ENCODE measurements around the gene TSPEAR. TPM values are rescaled to one million over a fixed set of nuclear protein-coding genes. Genes with fewer than 3 reads are reported as not detected.
"Not testable (repeated sequence)": the region's sequence is repeated elsewhere in the genome, so short reads cannot be mapped to it uniquely, and the experiment has no call there.

TSPEAR gene
- total RNA-seq, 1 donor from 2014 or later, result 0.34 TPM

- Mint-ChIP-seq H3K9me3 (peaks cover 5% of the 10 kb centered on the region), H3K36me3 (no peaks in the 10 kb centered on the region), H3K4me3 (no peak overlapping the region), H3K4me1 (ENCODE audit: unreplicated experiment) (no peaks in the 10 kb centered on the region), H3K27ac (no peak overlapping the region), H3K27me3 (peaks cover 3% of the 10 kb centered on the region)
- no peak for TF ChIP-seq CTCF (conservative IDR thresholded peaks at IDR 0.05)
- DNase-seq (ENCODE audit: extremely low spot score, unreplicated experiment), result no peak
These were observed 135.9 kb downstream of the TSPEAR start for GRCh38 chr21:44575307-44576024.

GRCh38 chr21:44574457-44575306, 136.7 kb downstream of the TSPEAR start:
- Mint-ChIP-seq H3K4me1 (ENCODE audit: unreplicated experiment) (no peaks in the 10 kb centered on the region), H3K36me3 (no peaks in the 10 kb centered on the region), H3K9me3 (peaks cover 5% of the 10 kb centered on the region), H3K4me3 (no peak overlapping the region), H3K27ac (no peak overlapping the region), H3K27me3 (peaks cover 3% of the 10 kb centered on the region)
- no peak for DNase-seq (ENCODE audit: extremely low spot score, unreplicated experiment)
- no peak for TF ChIP-seq CTCF (conservative IDR thresholded peaks at IDR 0.05)

DNA sequence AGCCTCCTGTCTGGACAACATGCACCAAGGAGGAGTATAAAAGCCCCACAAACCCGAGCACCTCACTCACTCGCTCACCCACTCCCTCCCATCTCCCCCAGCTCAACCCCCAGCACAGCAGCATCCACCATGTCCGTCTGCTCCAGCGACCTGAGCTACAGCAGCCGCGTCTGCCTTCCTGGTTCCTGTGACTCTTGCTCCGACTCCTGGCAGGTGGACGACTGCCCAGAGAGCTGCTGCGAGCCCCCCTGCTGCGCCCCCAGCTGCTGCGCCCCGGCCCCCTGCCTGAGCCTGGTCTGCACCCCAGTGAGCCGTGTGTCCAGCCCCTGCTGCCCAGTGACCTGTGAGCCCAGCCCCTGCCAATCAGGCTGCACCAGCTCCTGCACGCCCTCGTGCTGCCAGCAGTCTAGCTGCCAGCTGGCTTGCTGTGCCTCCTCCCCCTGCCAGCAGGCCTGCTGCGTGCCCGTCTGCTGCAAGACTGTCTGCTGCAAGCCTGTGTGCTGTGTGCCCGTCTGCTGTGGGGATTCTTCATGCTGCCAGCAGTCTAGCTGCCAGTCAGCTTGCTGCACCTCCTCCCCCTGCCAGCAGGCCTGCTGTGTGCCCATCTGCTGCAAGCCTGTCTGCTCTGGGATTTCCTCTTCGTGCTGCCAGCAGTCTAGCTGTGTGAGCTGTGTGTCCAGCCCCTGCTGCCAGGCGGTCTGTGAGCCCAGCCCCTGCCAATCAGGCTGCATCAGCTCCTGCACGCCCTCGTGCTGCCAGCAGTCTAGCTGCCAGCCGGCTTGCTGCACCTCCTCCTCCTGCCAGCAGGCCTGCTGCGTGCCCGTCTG, 137.5 kb downstream of the TSPEAR start, which contains the start of gene KRTAP10-4:
Gene KRTAP10-4 (plus strand): TSS at position 100 of the 827 bp plus-strand sequence. CDS start 30 bp downstream, at position 130.
- not testable (repeated sequence) for DNase-seq (ENCODE audit: extremely low spot score, unreplicated experiment); H3K4me1 Mint-ChIP-seq (ENCODE audit: unreplicated experiment); H3K27me3 Mint-ChIP-seq; H3K27ac Mint-ChIP-seq; H3K4me3 Mint-ChIP-seq; H3K9me3 Mint-ChIP-seq; H3K36me3 Mint-ChIP-seq

DNA sequence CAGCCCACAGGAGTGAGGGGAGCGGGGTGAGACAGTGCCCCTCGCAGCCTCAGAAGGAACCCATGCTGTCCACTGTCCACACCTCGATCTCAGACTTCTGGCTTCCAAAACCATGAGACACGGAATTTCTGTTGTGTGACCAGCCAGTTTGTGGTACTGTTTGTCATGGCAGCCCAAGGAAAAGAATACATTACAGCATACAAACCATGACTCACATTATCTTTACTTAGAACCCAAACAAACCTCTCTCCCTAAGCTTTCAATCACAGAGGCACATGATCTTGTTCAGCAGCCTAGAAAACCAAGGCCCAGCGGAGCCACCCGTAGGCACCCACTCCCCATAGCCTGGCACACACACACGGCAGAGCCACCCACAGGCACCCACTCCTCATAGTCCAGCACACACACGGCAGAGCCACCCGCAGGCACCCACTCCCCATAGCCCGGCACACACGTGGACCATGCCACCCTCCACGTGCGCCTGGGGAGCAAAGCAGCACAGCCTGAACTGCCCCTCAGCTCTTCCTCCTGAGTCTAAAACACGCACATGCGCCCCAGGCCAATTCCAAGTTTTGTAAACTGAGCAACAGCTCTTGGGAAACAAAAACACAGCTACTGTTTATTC, 138.3 kb downstream of the TSPEAR start:
- no peak for DNase-seq (ENCODE audit: extremely low spot score, unreplicated experiment)

More for the DNA sequence above, 138.3 kb downstream of the TSPEAR start:
- no peak overlapping the region for H3K4me3 Mint-ChIP-seq
- H3K27ac Mint-ChIP-seq, result no peak overlapping the region
- peaks cover 5% of the 10 kb centered on the region for H3K9me3 Mint-ChIP-seq
- no peaks in the 10 kb centered on the region for H3K4me1 Mint-ChIP-seq (ENCODE audit: unreplicated experiment)
- H3K27me3 Mint-ChIP-seq, result peaks cover 3% of the 10 kb centered on the region
- no peaks in the 10 kb centered on the region for H3K36me3 Mint-ChIP-seq
- no peak for TF ChIP-seq CTCF (conservative IDR thresholded peaks at IDR 0.05)

All from type B pancreatic cell (in vitro differentiated cells).